GM19240 (cell line): Measurements from ENCODE around the gene ARL13A.
"Not testable (repeated sequence)": the region's sequence is repeated elsewhere in the genome, so short reads cannot be mapped to it uniquely, and the experiment has no call there.

Source experiments
- DNase-seq: peaks from one replicate; pipeline ENCODE4 v3.0.0; 2011; ENCODE audit warnings: low spot score; ENCODE audit not compliant: insufficient read length

The ARL13A gene

DNA sequence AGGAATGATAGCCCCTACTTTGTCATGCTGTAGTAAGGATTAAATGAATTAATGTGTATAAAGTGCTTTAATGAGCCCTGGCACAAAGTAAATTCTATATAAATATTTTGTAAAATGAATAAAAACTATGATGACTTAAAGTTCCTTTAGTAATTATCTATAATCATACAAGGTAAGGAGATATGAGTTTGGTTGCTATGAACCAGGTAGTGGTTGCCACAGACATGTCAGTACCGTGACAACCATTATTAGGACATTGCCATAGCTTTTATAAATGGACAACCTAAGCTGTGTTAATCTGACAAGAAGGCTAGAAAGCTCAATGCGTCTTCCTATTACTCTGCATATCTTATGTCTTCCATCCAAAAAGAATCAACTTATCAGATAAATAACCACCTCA is at the start of gene ARL13A:
Gene ARL13A, plus strand, starts transcription at position 301 of the 400 bp plus-strand sequence. CDS start 3,982 bp downstream, outside the sequence.
- no peak for DNase-seq

DNA sequence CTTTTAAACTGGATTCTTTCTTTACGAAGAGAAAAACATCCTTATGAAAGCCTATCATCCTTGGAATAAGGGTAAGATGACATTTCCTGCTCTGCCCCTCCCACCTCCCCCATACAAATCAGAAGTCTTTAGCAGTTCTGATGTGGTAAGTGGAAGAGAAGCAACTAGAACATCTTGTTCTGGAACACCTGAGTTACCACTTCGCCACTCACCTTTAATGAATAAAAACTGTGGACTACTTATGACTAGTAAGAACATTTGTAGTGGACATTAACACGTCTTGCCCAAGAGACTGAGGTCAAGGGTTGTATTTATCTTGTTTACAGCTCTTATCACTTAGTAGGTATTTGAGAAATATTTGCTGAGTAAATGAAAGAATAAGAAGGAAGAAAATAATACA is 45.1 kb upstream of the ARL13A start:
- no peak for DNase-seq

DNA sequence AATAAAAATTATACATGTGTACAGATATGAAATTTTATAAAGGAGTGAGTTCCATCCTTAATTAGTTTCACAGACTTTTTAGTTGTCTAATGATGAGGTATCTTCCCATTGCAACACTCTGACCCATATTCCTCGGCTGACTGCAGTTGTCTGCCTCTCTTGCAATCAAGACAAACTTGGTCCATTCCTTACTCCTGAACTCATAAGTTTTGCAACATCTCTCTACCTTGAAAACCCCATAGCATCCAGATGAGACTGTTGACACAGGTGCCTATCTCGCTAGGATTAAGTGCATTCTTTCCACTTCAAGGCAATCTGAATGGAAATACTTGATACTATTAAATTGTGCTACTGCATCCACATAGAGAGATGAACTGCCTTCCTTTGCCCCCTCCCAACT is 43.1 kb upstream of the ARL13A start:
- DNase-seq, result no peak

DNA sequence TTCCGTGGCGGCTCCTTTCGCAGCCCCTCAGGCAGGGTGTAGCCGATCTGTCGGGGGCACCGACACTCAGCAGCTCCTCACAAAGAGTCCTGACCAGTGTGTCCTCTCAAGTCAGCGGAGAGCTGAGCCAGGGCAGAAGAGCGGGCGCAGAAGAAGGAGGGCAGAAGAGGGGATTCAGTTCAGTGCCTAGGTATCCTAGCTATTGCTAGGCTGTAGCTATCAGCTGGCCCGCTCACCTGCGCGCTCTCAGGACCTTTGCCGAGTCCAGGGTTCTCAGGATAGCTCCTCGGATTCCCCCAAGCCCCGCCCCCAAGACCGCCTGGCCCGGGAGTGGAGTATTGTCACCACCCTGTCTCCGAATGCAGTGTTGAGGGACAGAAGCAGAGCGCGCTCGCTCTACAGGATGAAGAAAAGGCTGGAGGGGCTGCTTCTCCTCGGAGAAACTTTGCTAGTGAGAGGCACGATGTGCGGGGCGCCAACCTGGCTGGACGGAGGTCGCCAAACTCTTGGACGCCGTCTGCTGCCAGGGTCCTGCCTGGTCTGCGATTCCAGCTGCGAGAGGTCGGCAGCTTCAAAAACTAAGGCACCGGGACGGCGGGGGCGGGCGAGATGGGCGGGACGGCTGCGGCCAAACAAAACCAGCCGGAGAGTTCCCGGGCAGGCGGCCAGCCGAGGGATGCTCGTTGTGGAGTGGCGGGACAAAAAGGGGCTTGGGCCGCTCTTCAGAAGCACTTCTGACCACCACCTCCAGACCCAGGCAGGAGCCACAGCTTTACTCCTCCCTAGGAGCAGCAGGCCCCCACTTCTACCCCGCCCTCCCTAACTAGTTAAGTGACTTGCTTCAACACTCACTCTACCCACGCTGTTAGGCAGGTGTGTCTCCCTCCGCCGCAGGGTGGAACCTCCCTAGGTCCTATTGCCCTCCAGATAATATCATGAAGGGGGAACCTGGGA is 40.6 kb upstream of the ARL13A start, which contains the start of gene XKRX:
Gene XKRX, minus strand, starts transcription at position 258 of the 954 bp plus-strand sequence. CDS start 613 bp downstream, outside the sequence.
- DNase-seq, result no peak

DNA sequence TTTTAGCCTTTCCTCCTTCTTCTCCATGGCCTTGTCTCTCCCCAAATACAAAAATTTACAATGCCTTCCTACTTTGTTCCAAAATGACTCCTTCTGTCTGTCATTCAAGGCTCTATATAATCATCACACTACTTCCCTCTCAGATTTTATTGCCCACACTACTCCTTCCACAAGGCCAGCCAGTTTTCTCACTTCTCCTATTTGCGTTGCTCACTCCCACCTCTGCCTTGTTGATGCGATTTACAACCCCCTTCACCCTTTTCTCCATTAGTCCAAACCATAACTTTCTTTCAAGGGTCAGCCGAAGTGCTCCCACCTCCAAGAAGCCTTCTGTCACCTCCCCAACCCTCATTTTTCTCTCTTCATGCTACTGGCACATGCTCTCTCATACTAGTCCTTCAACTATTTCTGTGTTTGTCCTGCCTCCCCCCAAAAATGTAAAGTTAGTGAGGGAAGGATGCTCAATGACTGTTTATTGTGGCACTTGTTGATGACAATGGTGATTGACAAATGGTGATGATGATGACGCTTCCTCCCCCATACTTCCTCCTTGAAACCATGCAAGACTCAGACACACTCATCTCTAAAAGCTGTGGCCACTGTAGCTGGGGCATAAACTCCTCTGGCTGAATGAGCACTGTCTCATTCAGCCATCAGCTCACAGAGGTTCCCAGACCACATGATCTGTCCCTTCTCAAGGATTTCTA is 38.1 kb upstream of the ARL13A start:
- no peak for DNase-seq

DNA sequence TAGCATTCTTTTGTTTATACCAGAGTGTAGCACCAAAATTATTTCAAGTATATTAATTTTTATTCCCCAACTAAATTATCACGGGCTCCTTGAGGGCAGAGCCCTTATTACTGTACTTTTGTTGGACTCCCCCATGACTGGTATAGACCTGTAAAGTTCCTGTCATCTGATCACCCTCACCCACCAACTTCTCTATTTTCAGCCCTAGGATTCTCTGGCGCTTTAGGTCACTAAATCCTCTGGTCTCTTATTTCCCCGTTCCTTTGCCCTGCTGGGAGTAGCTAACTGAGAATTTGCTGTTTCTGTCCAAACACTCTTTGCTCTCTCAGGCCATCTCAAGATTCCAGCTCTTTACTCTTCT is 37.6 kb upstream of the ARL13A start:
- DNase-seq, result no peak

DNA sequence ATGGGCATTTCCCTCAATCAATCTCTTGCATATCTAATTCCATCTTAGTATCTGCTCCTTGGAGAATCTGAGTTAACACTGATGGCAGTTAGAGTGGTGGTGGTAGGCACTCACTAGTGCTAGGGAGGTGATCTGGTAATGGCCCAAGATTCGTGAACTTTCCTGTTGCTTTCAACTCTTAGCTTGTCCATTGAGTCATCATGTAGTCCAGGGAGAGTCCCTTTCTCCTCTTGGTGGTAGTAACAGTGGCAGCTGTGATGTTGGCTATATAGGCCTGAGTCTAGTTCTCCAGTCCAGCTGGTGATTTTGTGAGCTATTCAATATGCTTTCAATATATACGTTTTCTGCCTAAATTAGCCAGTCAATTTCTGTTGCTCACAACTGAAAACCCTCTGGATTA is 33.7 kb upstream of the ARL13A start:
- DNase-seq, result no peak

DNA sequence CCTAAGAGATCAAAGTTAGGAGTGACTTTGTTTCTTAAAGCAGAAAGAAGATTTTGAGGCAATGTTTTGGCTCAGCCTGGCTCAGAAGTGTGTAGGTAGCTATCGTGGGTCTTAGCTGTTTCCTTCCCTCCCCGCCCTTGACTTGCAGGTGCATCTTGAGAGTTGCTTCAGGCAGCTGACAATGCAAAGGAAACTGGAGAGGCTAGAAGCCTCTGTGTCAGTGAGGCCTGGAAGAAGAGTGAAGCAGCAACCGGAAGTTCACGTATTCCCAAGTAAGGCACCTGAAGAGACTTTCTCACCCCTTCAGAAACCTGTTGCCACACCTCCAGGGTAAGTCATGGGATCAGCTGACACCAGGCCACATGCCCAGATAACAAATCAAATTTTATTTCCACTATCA is 30.2 kb upstream of the ARL13A start:
- DNase-seq, result no peak

DNA sequence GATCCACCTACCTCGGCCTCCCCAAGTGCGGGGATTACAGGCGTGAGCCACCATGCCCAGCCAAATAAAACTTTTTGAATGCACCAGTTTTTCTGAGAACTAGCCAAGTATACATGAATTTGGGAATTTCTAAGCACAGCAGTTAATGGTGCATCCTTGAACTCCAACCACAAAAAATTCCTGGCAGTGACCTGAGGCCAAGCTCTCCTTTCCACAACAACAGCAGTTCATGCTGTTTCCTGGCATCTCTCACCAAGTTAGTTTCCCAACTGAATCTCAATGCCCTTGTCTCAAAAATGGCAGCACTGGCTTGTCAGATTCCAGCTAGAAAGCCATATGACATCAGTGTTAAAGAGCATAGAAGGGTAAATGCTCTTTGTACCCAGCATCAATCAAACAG is 24.9 kb upstream of the ARL13A start:
- no peak for DNase-seq

DNA sequence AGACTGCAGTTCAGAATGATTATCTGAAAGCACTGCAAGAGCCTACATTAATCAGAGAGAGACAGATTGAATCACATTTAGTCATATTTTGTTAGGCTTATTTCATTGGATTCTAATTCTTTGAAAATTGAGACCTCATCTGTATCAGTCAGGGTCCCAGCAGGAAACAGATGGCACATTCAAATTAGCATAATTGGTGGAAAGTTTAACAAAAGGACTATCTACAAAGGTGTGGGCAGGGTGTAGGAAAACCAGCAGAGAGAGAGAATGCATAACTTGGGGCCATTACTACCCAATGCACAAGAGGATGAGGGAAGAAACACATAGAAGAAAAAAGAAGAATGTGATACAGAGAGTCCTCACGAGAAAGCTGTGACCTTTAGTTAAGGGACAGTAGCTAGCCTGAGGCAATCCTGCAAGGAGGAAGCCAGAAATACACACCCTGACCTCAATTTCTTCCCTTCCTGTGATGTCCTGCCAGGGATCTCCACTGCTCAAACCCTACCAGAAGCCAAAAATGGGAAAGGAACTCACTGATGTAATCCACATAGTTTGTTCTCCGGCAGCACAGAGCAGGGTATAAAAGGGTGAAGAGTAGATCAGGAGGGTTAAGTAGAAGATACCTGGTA is 23.1 kb upstream of the ARL13A start:
- DNase-seq, result no peak

DNA sequence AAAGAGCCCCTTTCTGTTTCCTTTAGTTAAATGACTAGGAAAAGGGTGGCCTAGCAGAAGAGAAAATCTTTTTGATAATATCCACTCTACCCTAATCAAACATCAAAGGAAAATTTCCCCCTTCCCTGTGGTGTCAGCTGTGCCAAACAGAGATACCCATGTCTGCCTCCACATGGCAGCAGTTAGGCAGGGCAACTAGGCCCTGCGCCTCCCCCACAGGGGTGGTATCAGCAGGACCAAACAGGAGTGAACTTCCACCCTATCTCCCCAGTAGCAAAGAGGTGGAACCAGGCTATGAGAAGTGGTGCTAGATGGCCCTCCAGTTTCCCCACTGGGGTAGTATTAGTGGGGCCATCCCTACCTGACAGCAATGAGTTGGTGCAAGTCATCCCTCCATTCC is 21.0 kb upstream of the ARL13A start:
- no peak for DNase-seq

DNA sequence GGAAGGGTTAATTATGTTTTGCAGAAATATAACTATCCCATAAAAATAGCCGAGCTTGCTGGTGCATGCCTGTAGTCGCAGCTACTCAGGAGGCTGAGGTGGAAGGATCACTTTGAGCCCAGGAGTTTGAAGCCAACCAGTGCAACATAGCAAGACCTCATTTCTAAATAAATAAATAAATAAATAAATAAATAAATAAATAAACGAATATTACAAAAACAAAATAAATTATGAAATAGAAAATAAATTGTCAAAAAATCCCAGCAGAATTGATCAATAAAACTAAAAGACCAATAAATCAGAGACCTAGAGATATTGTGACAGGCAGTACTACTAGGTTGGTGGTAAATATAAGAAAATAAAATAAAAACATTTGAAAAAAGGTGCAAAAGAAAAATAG is 6.7 kb upstream of the ARL13A start:
- no peak for DNase-seq

DNA sequence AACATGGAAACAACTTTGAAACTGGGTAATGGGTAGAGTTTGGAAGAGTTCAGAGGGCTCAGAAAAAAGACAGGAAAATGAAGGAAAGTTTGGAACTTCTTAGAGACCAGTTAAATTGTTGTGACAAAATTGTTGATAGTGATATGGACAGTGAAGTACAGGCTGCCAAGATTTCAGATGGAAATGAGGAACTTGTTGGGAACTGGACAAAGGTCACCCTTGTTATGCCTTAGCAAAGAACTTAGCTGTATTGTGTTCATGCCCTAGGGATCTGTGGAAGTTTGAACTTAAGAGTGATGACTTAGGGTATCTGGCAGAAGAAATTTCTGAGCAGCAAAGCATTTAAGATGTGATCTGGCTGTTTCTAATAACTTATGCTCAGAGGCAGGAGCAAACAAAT is 5.1 kb upstream of the ARL13A start:
- no peak for DNase-seq

DNA sequence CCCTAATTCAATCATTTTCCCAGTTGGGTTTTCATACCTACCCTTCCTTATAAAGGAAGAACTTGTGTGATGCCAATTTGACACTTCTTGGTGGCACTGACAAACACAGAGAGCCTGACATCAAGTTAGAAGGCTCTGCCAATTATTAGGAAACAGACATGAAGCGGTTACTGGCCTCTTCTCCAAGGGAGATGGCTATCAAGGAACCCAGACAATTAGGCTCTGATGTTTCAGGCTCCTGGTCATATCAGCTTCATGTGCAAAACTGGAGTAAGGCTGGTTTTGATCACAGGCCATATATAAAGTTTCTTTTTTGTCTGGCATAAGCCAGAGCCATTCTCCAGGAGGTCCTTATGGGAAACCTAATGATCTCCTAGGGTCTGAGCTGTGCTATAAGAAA is 428 bp downstream of the ARL13A start:
- DNase-seq, result no peak

DNA sequence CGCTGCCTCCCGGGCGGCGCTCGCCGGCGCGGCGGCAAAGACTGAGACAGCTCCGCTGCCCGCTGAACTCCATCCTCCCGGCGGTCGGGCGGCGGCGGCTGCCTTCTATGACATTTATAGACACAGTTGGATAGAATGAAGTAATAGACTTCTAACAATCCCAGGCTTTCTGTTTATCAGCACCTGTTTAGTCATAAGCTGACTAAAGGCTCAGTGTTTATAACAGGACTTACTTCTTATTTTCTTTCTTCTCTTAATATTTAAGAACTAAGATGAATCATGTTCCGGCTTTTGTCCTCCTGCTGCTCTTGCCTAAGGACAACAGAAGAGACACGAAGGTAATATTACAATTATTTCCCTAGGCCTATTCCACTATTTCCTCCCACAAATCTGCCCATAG is 3.9 kb downstream of the ARL13A start:
- DNase-seq, result no peak

DNA sequence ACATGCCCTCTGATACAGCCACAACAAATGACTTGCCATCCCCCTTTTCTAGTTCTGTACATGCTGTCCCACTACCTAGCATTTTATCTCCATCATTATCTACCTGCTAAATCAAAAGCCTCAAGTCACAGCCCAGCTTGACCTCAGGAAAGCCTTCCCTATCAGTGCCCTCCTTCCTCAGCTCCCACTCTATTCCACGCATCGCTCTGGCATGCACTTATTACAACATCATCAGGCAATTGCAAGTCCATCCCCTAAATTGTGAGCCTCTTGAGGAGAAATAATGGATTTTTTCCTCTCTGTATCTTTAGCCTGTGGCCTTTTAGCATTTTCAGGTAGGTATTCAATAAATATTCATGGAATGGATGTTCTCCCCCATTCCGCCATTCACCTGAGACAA is 5.7 kb downstream of the ARL13A start:
- DNase-seq, result no peak

DNA sequence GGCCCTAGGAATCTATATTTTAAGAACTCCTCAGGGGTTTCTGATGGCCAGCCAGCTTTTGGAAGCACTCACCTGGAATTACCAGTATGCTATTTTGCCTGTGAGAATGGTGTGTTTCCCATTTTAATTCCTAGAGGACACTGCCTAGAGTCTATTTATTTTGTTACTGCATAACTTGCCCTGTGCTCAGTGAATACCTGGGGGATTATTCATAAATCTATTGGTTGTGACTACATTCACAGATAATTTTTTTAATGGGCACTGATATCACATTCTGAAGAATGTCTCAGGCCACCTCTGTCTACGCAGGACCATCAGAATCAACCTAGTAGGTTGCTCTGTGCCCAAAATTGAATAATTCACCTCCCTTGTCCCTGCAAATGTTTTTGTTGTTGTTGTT is 6.7 kb downstream of the ARL13A start:
- no peak for DNase-seq

DNA sequence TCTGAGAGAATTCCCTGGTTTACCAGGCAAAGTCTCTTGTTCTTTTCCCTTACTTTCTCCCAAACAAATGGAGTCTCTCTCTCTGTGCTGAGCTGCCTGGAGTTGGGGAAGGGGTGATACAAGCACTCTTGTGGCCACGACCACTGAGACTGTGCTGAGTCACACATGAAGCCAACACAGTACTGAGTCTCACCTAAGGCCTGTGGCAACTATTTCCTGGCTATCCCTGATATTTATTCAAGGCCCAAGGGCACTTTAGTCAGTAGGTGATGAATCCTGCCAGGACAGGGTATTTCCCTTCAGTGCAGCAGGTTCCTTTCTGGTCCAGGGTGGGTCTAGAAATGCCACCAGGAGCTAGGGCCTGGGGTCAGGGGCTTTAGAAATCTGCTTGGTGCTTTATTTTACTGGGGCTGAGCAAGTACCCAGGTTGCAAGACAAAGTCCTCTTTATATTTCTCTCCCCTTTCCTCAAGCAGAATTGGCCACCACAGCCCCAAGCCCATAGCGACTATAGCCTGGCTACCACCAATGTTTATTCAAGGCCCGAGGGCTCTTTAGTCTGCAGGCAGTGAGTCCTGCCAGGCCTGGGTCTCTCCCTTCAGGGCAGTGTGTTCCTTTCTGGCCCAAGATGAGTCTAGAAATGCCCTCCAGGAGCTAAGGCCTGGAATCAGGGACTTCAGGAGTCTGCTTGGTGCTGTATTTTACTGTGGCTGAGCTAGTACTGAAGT is 10.5 kb downstream of the ARL13A start:
- DNase-seq, result no peak

DNA sequence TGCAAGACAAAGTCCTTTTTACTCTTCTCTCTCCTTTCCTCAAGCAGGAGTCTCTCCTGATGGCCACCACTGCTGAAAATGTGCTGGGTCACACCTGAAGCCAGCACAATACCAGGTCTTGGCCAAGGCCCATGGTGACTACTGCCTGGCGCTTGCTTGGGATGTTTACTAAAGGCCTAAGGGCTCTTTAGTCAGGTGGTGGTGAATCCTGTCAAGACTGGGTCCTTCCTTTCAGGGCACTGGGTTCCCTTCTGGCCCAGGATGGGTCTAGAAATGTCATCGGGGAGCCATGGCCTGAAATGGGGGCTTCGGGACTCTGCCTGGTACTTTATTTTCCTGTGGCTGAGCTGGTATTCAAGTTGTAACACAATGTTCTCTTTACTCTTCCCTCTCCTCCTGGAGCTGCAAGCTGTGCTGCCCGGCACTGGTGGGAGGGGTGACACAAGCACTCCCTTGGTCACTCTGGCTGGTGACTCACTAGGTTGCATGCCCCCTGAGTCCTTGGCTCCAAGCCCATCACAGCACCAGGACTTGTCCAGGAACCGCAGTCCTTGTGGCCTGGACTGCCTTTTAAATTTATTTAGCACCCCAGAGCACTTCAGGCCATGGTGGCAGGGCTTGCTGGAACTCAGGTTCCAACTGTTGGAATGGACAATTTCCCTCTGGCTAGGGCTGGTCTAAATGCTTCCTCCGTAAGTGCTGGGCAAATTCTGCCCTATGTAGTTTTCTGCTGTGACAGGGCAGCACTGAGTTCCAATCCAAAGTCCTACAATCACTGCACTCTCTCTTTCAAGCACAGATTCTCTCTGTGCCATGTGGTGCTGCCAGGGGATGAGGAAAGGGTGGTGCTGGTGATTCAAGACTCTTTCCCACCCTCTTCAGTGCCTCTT is 11.3 kb downstream of the ARL13A start:
- no peak for DNase-seq

DNA sequence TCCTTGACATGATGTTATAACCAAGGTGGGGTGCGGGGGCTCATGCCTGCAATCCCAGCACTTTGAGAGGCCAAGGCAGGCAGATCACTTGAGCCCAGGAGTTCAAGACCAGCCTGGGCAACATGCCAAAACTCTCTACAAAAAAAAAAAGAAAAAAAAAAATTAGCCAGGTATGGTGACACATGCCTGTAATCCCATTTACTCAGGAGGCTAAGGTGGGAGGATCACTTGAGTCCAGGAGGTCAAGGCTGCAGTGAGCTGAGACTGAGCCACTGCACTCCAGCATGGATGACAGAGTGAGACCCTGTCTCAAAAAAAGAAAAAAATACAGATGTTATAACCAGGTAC is 12.0 kb downstream of the ARL13A start:
- DNase-seq, result not testable (repeated sequence)

DNA sequence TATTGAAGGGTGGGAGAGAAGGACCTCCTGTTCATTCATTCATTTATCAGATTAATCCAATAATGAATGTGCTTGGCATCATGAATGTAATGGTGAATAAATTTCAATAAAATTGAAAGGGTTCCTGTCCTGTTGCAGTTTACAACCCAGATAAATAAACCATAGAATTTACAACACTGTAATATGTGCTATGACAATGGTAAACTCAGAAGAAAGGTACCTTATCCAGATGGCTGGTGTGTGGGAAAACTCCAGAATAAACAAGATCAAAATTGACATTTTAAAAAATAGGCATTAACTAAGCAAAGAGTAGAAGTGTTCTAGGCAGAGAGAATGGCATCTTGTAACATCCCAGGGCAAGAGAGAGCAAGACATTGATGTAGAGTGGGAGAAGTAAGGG is 15.3 kb downstream of the ARL13A start:
- no peak for DNase-seq
